Inflammatory macrophage treated with lipopolysaccharide for 4 hours (primary cell): ENCODE data around the gene ERBIN.
A peak's percentile ranks its signal among the peaks of the same experiment; 100 is the strongest.
"Not testable (repeated sequence)": the region's sequence is repeated elsewhere in the genome, so short reads cannot be mapped to it uniquely, and the experiment has no call there.

Source experiments
- DNase-seq: peaks from one replicate; pipeline ENCODE4 v3.0.0-alpha.2; 2020

ERBIN gene

GRCh38 chr5:65926276-65926783, at the start of gene ERBIN:
TSS of gene ERBIN (plus strand) at chr5:65926575. CDS start at chr5:65992719, 66,144 bp downstream.
- DNase-seq, result peak; percentile 93

- DNase-seq, result peak; percentile 9
These were observed 49.4 kb upstream of the ERBIN start for GRCh38 chr5:65876970-65877369.

- DNase-seq, result peak; percentile 80
These were observed 46.6 kb upstream of the ERBIN start for GRCh38 chr5:65879668-65880256.

- no peak for DNase-seq
These were observed 45.8 kb upstream of the ERBIN start for GRCh38 chr5:65880496-65881072.

- DNase-seq, result no peak
These were observed 44.1 kb upstream of the ERBIN start for GRCh38 chr5:65882278-65882677.

GRCh38 chr5:65883461-65883860, 42.9 kb upstream of the ERBIN start:
- no peak for DNase-seq

GRCh38 chr5:65886387-65886786, 40.0 kb upstream of the ERBIN start:
- no peak for DNase-seq

- not testable (repeated sequence) for DNase-seq
These were observed 34.4 kb upstream of the ERBIN start for GRCh38 chr5:65892024-65892423.

- no peak for DNase-seq
These were observed 33.6 kb upstream of the ERBIN start for GRCh38 chr5:65892801-65893200.

GRCh38 chr5:65893749-65894430, 32.5 kb upstream of the ERBIN start:
- DNase-seq, result no peak

GRCh38 chr5:65895891-65896290, 30.5 kb upstream of the ERBIN start:
- DNase-seq, result no peak

GRCh38 chr5:65900746-65901145, 25.6 kb upstream of the ERBIN start:
- DNase-seq, result no peak

GRCh38 chr5:65902104-65902503, 24.3 kb upstream of the ERBIN start:
- no peak for DNase-seq

GRCh38 chr5:65903581-65903980, 22.8 kb upstream of the ERBIN start:
- DNase-seq, result no peak

- DNase-seq, result no peak
These were observed 20.1 kb upstream of the ERBIN start for GRCh38 chr5:65906256-65906655.

- no peak for DNase-seq
These were observed 19.2 kb upstream of the ERBIN start for GRCh38 chr5:65907135-65907534.

- DNase-seq, result no peak
These were observed 15.7 kb upstream of the ERBIN start for GRCh38 chr5:65910711-65911110.

GRCh38 chr5:65912311-65912710, 14.1 kb upstream of the ERBIN start:
- DNase-seq, result no peak

- DNase-seq, result no peak
These were observed 12.9 kb upstream of the ERBIN start for GRCh38 chr5:65913519-65913918.

- no peak for DNase-seq
These were observed 11.7 kb upstream of the ERBIN start for GRCh38 chr5:65914641-65915196.

- not testable (repeated sequence) for DNase-seq
These were observed 10.7 kb upstream of the ERBIN start for GRCh38 chr5:65915661-65916060.

- no peak for DNase-seq
These were observed 10.3 kb upstream of the ERBIN start for GRCh38 chr5:65916066-65916465.

- peak; percentile 45 for DNase-seq
These were observed 9.7 kb upstream of the ERBIN start for GRCh38 chr5:65916636-65917035.

GRCh38 chr5:65919773-65920172, 6.6 kb upstream of the ERBIN start:
- DNase-seq, result peak; percentile 56
